Keratinocyte (primary cell): ENCODE data around the gene GSAP.
"Not testable (repeated sequence)": the region's sequence is repeated elsewhere in the genome, so short reads cannot be mapped to it uniquely, and the experiment has no call there.

Source experiments
- EZH2 ChIP-seq: IDR thresholded peaks from one replicate; pipeline ENCODE4 v1.6.1; 2012; ENCODE audit warnings: inconsistent platforms, mild to moderate bottlenecking, low read length, moderate library complexity
- TF ChIP-seq, protein P1 (sequence below), 3 experiments: IDR thresholded peaks in 1 of 3; conservative IDR thresholded peaks in 1 of 3; optimal IDR thresholded peaks in 1 of 3; 2 replicates in 2 of 3; 3 replicates in 1 of 3; pipeline versions ENCODE3 to v1.5.1; 2011; ENCODE audit warnings: low read length in 3 of 3, mild to moderate bottlenecking in 3 of 3, moderate library complexity in 2 of 3, control low read depth in 1 of 3, inconsistent platforms in 1 of 3; ENCODE audit not compliant: insufficient read depth in 2 of 3; ENCODE audit errors: extremely low read depth in 1 of 3

DNA sequence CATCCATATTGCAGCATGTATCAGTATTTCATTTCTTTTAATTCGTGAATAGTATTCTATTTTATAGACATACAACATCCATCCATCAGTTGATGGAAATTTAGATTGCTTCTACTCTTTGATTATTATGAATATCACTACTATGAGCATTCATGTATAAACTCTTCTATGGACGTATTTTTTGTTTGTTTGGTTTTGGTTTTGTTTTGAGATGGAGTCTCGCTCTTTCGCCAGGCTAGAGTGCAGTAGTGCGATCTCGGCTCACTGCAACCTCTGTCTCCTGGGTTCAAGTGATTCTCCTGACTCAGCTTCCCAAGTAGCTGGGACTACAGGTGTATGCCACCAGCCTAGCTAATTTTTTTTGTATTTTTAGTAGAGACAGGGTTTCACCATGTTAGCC is 35.8 kb upstream of the GSAP start:
- TF ChIP-seq, protein P1, sequence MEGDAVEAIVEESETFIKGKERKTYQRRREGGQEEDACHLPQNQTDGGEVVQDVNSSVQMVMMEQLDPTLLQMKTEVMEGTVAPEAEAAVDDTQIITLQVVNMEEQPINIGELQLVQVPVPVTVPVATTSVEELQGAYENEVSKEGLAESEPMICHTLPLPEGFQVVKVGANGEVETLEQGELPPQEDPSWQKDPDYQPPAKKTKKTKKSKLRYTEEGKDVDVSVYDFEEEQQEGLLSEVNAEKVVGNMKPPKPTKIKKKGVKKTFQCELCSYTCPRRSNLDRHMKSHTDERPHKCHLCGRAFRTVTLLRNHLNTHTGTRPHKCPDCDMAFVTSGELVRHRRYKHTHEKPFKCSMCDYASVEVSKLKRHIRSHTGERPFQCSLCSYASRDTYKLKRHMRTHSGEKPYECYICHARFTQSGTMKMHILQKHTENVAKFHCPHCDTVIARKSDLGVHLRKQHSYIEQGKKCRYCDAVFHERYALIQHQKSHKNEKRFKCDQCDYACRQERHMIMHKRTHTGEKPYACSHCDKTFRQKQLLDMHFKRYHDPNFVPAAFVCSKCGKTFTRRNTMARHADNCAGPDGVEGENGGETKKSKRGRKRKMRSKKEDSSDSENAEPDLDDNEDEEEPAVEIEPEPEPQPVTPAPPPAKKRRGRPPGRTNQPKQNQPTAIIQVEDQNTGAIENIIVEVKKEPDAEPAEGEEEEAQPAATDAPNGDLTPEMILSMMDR (optimal IDR thresholded peaks at IDR 0.05 in 1 of 3, IDR thresholded peaks at IDR 0.05 in 1 of 3, conservative IDR thresholded peaks at IDR 0.05 in 1 of 3; ENCODE audit: extremely low read depth in 1 of 3, insufficient read depth in 2 of 3, low read length in 3 of 3), result not testable (repeated sequence)
- not testable (repeated sequence) for TF ChIP-seq EZH2
